ENCODE data around the gene ZBTB25.

ZBTB25 gene

DNA sequence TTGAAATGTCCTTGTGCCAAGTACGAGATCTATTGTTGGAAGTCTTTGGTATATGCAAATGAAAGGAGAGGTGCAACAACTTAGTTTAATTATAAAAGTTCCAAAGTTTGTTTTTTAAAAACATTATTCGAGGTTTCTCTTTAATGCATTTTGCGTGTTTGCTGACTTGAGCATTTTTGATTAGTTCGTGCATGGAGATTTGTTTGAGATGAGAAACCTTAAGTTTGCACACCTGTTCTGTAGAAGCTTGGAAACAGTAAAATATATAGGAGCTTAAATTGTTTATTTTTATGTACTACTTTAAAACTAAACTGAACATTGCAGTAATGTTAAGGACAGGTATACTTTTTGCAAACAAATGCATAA, 39.2 kb upstream of the ZBTB25 start:
- H3K4me3 ChIP-seq (ENCODE audit: low read depth, low read length) = peak overlapping the region; percentile 34
- no peak for DNase-seq (ENCODE audit: low read depth, low spot score)
- in situ Hi-C loops (cut with HindIII; ENCODE audit: low sequenced_read_pairs) = no loop called here

DNA sequence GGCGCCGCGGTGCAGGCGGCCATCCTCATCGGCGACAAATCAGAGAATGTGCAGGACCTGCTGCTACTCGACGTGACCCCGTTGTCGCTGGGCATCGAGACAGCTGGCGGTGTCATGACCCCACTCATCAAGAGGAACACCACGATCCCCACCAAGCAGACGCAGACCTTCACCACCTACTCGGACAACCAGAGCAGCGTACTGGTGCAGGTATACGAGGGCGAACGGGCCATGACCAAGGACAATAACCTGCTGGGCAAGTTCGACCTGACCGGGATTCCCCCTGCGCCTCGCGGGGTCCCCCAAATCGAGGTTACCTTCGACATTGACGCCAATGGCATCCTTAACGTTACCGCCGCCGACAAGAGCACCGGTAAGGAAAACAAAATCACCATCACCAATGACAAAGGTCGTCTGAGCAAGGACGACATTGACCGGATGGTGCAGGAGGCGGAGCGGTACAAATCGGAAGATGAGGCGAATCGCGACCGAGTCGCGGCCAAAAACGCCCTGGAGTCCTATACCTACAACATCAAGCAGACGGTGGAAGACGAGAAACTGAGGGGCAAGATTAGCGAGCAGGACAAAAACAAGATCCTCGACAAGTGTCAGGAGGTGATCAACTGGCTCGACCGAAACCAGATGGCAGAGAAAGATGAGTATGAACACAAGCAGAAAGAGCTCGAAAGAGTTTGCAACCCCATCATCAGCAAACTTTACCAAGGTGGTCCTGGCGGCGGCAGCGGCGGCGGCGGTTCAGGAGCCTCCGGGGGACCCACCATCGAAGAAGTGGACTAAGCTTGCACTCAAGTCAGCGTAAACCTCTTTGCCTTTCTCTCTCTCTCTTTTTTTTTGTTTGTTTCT, 38.6 kb upstream of the ZBTB25 start:
- in situ Hi-C loops (cut with HindIII; ENCODE audit: low sequenced_read_pairs) = no loop called here
- peak overlapping the region; percentile 34 for H3K4me3 ChIP-seq (ENCODE audit: low read depth, low read length)
- DNase-seq (ENCODE audit: low read depth, low spot score) = no peak
- TF ChIP-seq CTCF (IDR thresholded peaks at IDR 0.05; ENCODE audit: low read depth, low read length) = no peak

More for the DNA sequence above, 39.2 kb upstream of the ZBTB25 start:
- no peak for TF ChIP-seq CTCF (IDR thresholded peaks at IDR 0.05; ENCODE audit: low read depth, low read length)

- no peak for DNase-seq (ENCODE audit: low read depth, low spot score)
- peak overlapping the region; percentile 34 for H3K4me3 ChIP-seq (ENCODE audit: low read depth, low read length)
- in situ Hi-C loops (cut with HindIII; ENCODE audit: low sequenced_read_pairs) = no loop called here
- no peak for TF ChIP-seq CTCF (IDR thresholded peaks at IDR 0.05; ENCODE audit: low read depth, low read length)
Measured at GRCh38 chr14:64541261-64541971, 37.8 kb upstream of the ZBTB25 start.

GRCh38 chr14:64540208-64541202, 36.9 kb upstream of the ZBTB25 start, which contains the start of gene HSPA2:
Gene HSPA2 (plus strand): TSS chr14:64540741. CDS start chr14:64540850, 109 bp downstream.
- peak; percentile 86 for TF ChIP-seq CTCF (IDR thresholded peaks at IDR 0.05; ENCODE audit: low read depth, low read length)
- peak within 1 kb of the TSS; percentile 52 for H3K4me3 ChIP-seq (ENCODE audit: low read depth, low read length)
- DNase-seq (ENCODE audit: low read depth, low spot score) = peak; percentile 100
- in situ Hi-C loops (cut with HindIII; ENCODE audit: low sequenced_read_pairs) = no loop called here

DNA sequence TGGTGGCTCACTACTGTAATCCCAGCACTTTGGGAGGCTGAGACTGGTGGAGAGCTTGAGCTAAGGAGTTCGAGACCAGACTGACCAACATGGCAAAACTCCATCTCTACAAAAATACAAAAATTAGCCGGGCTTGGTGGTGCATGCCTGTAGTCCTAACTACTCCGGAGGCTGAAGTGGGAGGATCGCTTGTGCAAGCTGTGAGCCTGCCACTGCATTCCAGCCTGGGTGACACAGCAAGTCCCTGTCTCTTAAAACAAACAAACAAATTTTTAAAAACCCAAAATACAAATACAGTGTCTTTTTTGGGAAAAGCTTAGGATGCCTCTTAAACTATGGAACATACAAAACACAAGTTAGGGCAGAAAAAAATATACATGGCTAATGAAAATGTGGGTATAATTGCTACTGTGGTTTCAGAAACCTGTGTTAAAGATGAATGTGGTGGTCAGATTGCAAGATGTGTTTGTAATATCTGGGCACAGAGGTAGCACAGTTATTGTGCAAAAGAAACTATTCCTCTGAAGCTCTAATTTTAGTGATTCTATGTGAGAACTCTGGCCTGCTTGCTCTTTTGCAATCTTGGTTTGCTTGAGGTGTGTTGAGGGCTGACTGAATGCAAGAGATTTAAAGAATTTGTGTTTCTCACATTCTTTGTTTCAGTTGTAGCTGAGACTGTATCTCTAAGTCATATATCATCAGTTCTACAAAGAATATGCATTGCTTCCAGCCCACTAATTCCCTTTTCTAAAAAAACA, 33.0 kb upstream of the ZBTB25 start:
- DNase-seq (ENCODE audit: low read depth, low spot score) = peak; percentile 22
- in situ Hi-C loops (cut with HindIII; ENCODE audit: low sequenced_read_pairs) = no loop called here
- no peak overlapping the region for H3K4me3 ChIP-seq (ENCODE audit: low read depth, low read length)
- no peak for TF ChIP-seq CTCF (IDR thresholded peaks at IDR 0.05; ENCODE audit: low read depth, low read length)
